PFSK-1 (cell line): ENCODE measurements around the gene CTSO.

Experiments
- FOXP2 ChIP-seq: optimal IDR thresholded peaks from 2 replicates; pipeline ENCODE3; 2011; ENCODE audit warnings: borderline replicate concordance, control low read depth, inconsistent platforms; ENCODE audit not compliant: insufficient read depth; ENCODE audit errors: extremely low read length, extremely low read depth
- POLR2AphosphoS5 ChIP-seq: IDR thresholded peaks from 2 replicates; pipeline ENCODE4 v1.6.1; 2012; ENCODE audit warnings: low read depth, mild to moderate bottlenecking, control low read depth, low read length, moderate library complexity
- REST ChIP-seq, 2 experiments: IDR thresholded peaks; 2 replicates each; pipeline versions ENCODE4 v1.6.1 to v1.8.0; 2011 to 2012; ENCODE audit warnings: low read depth in 2 of 2, low read length in 2 of 2, control low read depth in 1 of 2, inconsistent platforms in 1 of 2, mild to moderate bottlenecking in 1 of 2, moderate library complexity in 1 of 2; ENCODE audit not compliant: insufficient read depth in 1 of 2
- SIN3A ChIP-seq: IDR thresholded peaks from 2 replicates; pipeline ENCODE4 v1.6.1; 2012; ENCODE audit warnings: mild to moderate bottlenecking, low read length, moderate library complexity, borderline replicate concordance; ENCODE audit not compliant: insufficient read depth
- TAF1 ChIP-seq: IDR thresholded peaks from 2 replicates; pipeline ENCODE4 v1.6.1; 2012; ENCODE audit warnings: low read length, control low read depth, borderline replicate concordance; ENCODE audit not compliant: insufficient read depth

GRCh38 chr4:155877971-155878370, 75.7 kb downstream of the CTSO start:
- TF ChIP-seq TAF1 (no peak), SIN3A (no peak), FOXP2 (no peak), POLR2AphosphoS5 (no peak), REST (IDR thresholded peaks at IDR 0.05; ENCODE audit: insufficient read depth in 1 of 2, low read depth in 2 of 2, low read length in 2 of 2) (no peak)
